ENCODE data around the gene CAMTA2. TPM values are rescaled to one million over a fixed set of nuclear protein-coding genes. Genes with fewer than 3 reads are reported as not detected.

The CAMTA2 gene
- total RNA-seq, 2 donors from 2014 or later: 13.6 to 24.8 TPM

DNA sequence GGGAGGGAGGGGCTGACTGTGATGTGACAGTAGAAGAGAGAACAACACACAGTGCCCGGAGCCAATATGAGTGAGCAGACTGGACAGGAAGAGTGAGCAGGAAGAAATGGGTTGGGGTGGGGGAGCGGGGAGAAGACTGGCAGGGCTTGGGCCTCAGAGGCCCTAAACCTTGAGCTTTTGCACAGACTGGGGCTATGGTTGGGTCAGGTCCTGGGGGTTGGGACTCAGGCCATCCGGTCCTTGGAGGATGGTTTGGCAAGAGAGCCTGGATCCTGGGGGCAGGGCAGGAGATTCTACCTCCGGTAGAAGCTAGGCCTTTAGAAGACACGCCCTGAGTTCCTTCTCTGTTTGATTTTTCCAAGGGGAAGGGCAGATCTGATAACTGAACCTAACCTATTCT lies 1.1 kb downstream of the CAMTA2 start:
- H3K4me3 Mint-ChIP-seq: peak overlapping the region; percentile 74
- H3K36me3 Mint-ChIP-seq (ENCODE audit: low read depth): peaks cover 4% of the 10 kb centered on the region
- Histone ChIP-seq H3K4me3 (ENCODE audit: low read length) (peak overlapping the region; percentile 80), H3K36me3 (ENCODE audit: control insufficient read depth, insufficient read depth, low read length) (no peaks in the 10 kb centered on the region), H3K9ac (ENCODE audit: extremely low read depth, low read length, poor library complexity, severe bottlenecking) (no peak overlapping the region), H3K27ac (ENCODE audit: low read depth, low read length) (no peak overlapping the region), H3K4me1 (ENCODE audit: control insufficient read depth, insufficient read depth, low read length) (no peaks in the 10 kb centered on the region), H3K27me3 (ENCODE audit: control insufficient read depth, insufficient read depth, low read length, poor library complexity, severe bottlenecking) (peaks cover 12% of the 10 kb centered on the region), H3K9me3 (ENCODE audit: control insufficient read depth, low read length) (no peaks in the 10 kb centered on the region)
- 90 to 92% methylated on average over 4 to 5 of the region's 5 CpGs for WGBS, 2 experiments (ENCODE audit: insufficient coverage in 1 of 2, insufficient read length in 1 of 2)
- H3K27me3 Mint-ChIP-seq (ENCODE audit: insufficient read depth): peaks cover 43% of the 10 kb centered on the region
- no peak overlapping the region for H3K27ac Mint-ChIP-seq
- no peaks in the 10 kb centered on the region for H3K9me3 Mint-ChIP-seq
- DNase-seq: no peak
- H3K4me1 Mint-ChIP-seq: peaks cover 17% of the 10 kb centered on the region
- TF ChIP-seq, protein P1, sequence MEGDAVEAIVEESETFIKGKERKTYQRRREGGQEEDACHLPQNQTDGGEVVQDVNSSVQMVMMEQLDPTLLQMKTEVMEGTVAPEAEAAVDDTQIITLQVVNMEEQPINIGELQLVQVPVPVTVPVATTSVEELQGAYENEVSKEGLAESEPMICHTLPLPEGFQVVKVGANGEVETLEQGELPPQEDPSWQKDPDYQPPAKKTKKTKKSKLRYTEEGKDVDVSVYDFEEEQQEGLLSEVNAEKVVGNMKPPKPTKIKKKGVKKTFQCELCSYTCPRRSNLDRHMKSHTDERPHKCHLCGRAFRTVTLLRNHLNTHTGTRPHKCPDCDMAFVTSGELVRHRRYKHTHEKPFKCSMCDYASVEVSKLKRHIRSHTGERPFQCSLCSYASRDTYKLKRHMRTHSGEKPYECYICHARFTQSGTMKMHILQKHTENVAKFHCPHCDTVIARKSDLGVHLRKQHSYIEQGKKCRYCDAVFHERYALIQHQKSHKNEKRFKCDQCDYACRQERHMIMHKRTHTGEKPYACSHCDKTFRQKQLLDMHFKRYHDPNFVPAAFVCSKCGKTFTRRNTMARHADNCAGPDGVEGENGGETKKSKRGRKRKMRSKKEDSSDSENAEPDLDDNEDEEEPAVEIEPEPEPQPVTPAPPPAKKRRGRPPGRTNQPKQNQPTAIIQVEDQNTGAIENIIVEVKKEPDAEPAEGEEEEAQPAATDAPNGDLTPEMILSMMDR (conservative IDR thresholded peaks at IDR 0.05): no peak

DNA sequence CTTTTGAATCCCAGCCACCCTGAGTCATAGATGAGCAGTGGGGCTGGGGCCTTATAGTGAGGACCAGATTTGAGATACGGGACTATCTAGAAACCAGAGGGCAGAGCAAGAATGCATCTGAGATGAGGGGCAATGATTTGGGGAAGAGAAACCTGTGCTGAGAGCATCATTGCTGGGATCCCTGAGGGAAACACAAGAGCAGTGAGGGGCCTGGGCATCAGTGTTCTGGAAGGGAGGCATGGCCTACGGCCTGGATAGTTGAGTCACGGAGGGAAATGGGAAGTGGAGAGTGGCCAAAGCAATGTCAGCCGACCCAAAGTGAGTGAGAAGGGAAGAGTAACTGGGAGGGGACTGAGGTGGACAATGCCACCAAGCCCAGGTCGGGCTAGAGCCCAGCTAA lies 5.2 kb downstream of the CAMTA2 start:
- 72 to 73% methylated on average over 5 of the region's 5 CpGs for WGBS, 2 experiments (ENCODE audit: insufficient coverage in 1 of 2, insufficient read length in 1 of 2)
- Mint-ChIP-seq H3K9me3 (no peaks in the 10 kb centered on the region), H3K4me1 (peaks cover 14% of the 10 kb centered on the region), H3K4me3 (no peak overlapping the region), H3K36me3 (ENCODE audit: low read depth) (peaks cover 26% of the 10 kb centered on the region), H3K27me3 (ENCODE audit: insufficient read depth) (peaks cover 50% of the 10 kb centered on the region), H3K27ac (no peak overlapping the region)
- Histone ChIP-seq H3K27me3 (ENCODE audit: control insufficient read depth, insufficient read depth, low read length, poor library complexity, severe bottlenecking) (peaks cover 13% of the 10 kb centered on the region), H3K9ac (ENCODE audit: extremely low read depth, low read length, poor library complexity, severe bottlenecking) (no peak overlapping the region), H3K9me3 (ENCODE audit: control insufficient read depth, low read length) (no peaks in the 10 kb centered on the region), H3K27ac (ENCODE audit: low read depth, low read length) (no peak overlapping the region), H3K4me3 (ENCODE audit: low read length) (no peak overlapping the region), H3K36me3 (ENCODE audit: control insufficient read depth, insufficient read depth, low read length) (peaks cover 22% of the 10 kb centered on the region), H3K4me1 (ENCODE audit: control insufficient read depth, insufficient read depth, low read length) (peaks cover 3% of the 10 kb centered on the region)
- TF ChIP-seq, protein P1 (conservative IDR thresholded peaks at IDR 0.05): no peak
- no peak for DNase-seq

DNA sequence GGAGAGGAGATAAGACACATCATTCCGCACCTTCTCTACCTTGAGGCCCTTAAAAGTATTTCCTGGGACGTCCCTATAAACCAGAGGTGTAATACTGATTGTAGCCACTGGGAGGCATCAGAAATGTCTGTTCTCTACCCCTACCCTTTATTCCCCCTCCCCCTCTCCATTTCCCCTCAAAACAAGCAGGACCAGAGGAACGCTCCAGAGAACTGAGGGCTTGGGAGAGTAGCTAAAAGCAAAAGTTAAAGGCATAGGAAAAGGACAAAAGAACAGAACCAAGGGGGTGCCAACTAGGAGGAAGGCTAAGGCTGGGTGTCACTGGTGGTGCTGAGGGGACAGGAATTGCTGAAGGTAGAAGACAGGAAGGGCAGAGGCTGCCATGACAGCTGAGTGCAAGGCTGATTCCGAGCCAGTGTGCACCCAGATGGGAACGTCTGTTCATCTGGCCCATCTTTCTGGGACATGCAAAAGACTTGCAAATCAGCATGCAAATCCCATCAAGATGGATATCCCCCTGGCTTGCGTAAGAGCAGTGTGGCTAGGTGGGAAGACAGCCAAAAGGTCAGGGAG lies 6.7 kb downstream of the CAMTA2 start:
- no peaks in the 10 kb centered on the region for H3K9me3 Mint-ChIP-seq
- H3K4me1 Mint-ChIP-seq: peaks cover 8% of the 10 kb centered on the region
- WGBS, 2 experiments (ENCODE audit: insufficient coverage in 1 of 2, insufficient read length in 1 of 2): 48 to 58% methylated on average over 3 to 6 of the region's 6 CpGs
- no peak overlapping the region for H3K27ac ChIP-seq (ENCODE audit: low read depth, low read length)
- H3K4me3 ChIP-seq (ENCODE audit: low read length): no peak overlapping the region
- H3K9ac ChIP-seq (ENCODE audit: extremely low read depth, low read length, poor library complexity, severe bottlenecking): no peak overlapping the region
- H3K36me3 Mint-ChIP-seq (ENCODE audit: low read depth): peaks cover 31% of the 10 kb centered on the region
- DNase-seq: peak; percentile 88
- no peaks in the 10 kb centered on the region for H3K9me3 ChIP-seq (ENCODE audit: control insufficient read depth, low read length)
- no peak overlapping the region for H3K4me3 Mint-ChIP-seq
- TF ChIP-seq, protein P1 (conservative IDR thresholded peaks at IDR 0.05): peak; percentile 84
- peaks cover 29% of the 10 kb centered on the region for H3K36me3 ChIP-seq (ENCODE audit: control insufficient read depth, insufficient read depth, low read length)
- peaks cover 50% of the 10 kb centered on the region for H3K27me3 Mint-ChIP-seq (ENCODE audit: insufficient read depth)
- no peak overlapping the region for H3K27ac Mint-ChIP-seq
- H3K27me3 ChIP-seq (ENCODE audit: control insufficient read depth, insufficient read depth, low read length, poor library complexity, severe bottlenecking): peaks cover 13% of the 10 kb centered on the region
- H3K4me1 ChIP-seq (ENCODE audit: control insufficient read depth, insufficient read depth, low read length): peaks cover 3% of the 10 kb centered on the region
